Activated CD4-positive, alpha-beta T cell treated with anti-CD3 and anti-CD28 coated beads, Interleukin-2, amount 10 ng/mL, durations not matched to agents 24 days and 14 days (primary cell): ENCODE data around the gene PKD2. TPM values are rescaled to one million over a fixed set of nuclear protein-coding genes. Genes with fewer than 3 reads are reported as not detected.

ENCODE experiments used
- DNase-seq: peaks from one replicate; pipeline ENCODE4 v3.0.0; 2022
- H3K27ac Mint-ChIP-seq: one replicate; pipeline ENCODE4 v1.8.0; 2022; ENCODE audit warnings: mild to moderate bottlenecking, mixed read lengths
- H3K27me3 Mint-ChIP-seq: one replicate; pipeline ENCODE4 v1.8.0; 2022; ENCODE audit warnings: mixed read lengths
- H3K36me3 Mint-ChIP-seq: one replicate; pipeline ENCODE4 v1.8.0; 2022; ENCODE audit warnings: low read depth, mild to moderate bottlenecking, mixed read lengths
- H3K4me1 Mint-ChIP-seq: one replicate; pipeline ENCODE4 v1.8.0; 2021; ENCODE audit warnings: mixed read lengths
- H3K4me3 Mint-ChIP-seq: one replicate; pipeline ENCODE4 v1.8.0; 2022; ENCODE audit warnings: mild to moderate bottlenecking, moderate library complexity, mixed read lengths
- H3K9me3 Mint-ChIP-seq: one replicate; pipeline ENCODE4 v1.8.0; 2021; ENCODE audit warnings: mixed read lengths
- intact Hi-C: fragments of 100-400 bp; cut with micrococcal nuclease; formaldehyde crosslinking; loops from one replicate; pipeline ENCODE4 v1.15.1; 2023
- total RNA-seq: library from RNA; stranded (reverse); gene quantifications from 2 replicates; pipeline ENCODE4 v1.2.3, GENCODE V29; 2022

Gene PKD2
- total RNA-seq, 1 donor from 2014 or later: 12.3 TPM

DNA sequence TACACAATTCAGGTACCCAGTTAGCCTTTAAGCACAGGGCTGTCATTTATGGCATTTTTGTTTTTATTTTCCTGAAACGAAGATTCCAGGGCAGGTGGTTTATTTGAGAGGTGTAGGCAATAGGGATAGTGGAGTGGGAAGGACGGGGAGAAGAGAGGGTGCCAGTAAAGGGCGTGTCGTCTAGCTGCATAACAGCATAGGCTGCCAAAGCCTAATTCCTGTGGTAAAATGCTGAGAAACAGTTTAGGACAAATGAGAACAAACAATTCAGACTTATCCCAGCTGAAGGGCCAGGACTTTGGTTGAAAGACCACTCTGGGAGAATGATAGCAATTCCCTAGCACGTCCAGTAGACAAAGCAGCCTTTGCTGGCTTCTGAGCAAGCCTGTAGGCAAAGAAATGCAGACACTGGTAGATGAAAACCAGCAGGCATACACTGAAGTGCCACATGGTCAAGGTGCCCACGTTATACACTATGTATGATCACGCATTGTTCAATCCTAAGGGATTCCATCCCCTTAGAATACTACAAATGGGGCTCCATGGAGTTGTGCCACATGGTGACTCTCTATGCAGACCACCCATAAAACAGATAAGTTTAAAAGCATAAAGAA, 70.6 kb downstream of the PKD2 start:
- peaks cover 23% of the 10 kb centered on the region for H3K36me3 Mint-ChIP-seq
- H3K4me1 Mint-ChIP-seq: no peaks in the 10 kb centered on the region
- H3K4me3 Mint-ChIP-seq: no peak overlapping the region
- H3K27me3 Mint-ChIP-seq: no peaks in the 10 kb centered on the region
- no peak for DNase-seq
- intact Hi-C loops: no loop called here
- H3K9me3 Mint-ChIP-seq: no peaks in the 10 kb centered on the region
- H3K27ac Mint-ChIP-seq: no peak overlapping the region

DNA sequence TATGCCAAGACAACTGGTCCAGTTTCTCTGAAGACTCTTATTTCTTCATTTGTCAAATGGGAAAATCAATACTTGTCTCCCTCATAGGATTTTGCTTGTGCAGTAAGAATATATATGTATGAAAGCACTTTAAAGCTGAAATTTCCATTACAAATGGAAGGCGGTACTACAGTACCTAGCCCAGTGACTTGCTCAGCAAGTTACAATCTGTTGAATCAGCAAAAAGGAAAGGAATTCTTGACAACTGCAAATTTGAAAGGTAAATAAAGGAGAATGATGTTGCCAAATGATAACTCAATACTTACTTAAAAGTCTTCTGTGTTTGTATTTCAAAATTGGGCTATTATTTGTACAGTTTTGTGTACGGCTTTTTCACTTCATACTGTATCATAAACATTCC, 71.1 kb downstream of the PKD2 start:
- DNase-seq: no peak
- no peaks in the 10 kb centered on the region for H3K4me1 Mint-ChIP-seq
- H3K4me3 Mint-ChIP-seq: no peak overlapping the region
- H3K27ac Mint-ChIP-seq: no peak overlapping the region
- H3K9me3 Mint-ChIP-seq: no peaks in the 10 kb centered on the region
- intact Hi-C loops: no loop called here
- H3K27me3 Mint-ChIP-seq: no peaks in the 10 kb centered on the region
- peaks cover 21% of the 10 kb centered on the region for H3K36me3 Mint-ChIP-seq

DNA sequence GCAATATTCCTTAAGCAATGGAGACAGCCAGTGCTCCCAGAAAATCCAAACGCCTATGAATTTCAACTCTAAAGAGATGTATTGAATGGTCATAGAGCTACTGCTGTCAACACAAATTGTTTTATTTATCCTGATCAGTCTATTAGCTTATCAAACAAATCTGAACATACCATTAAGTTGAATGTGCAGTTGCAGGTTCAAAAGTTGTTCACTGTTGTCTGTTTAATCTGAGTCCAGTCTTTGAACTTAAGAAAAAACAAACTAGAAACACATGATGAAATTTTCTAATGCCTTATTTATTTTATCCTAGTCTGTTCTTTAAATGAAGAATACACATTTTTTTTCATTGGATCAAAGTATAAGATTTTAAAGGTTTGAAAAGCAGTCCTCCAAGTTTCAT, 73.2 kb downstream of the PKD2 start:
- intact Hi-C loops: no loop called here
- H3K4me3 Mint-ChIP-seq: no peak overlapping the region

DNA sequence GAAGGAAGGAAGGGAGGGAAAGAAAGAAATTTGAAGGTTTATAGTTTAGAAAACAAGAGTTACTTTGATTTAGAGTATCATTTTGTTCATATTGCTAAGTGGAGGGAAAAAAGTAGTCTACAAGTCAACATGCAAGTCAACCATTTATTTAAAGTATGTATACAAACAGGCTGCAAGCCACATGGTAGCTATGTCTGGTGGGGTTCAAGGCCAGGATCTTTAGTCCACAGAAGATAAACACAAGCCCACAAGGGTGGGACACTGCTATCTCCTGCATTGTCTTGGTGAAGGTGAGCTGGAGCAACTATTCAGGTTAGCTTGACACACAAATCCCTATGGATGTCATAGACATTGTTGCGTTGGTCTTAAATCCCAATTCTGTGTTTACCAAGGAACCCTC, 79.6 kb downstream of the PKD2 start:
- Mint-ChIP-seq H3K27me3 (peaks cover 2% of the 10 kb centered on the region), H3K4me1 (no peaks in the 10 kb centered on the region), H3K27ac (no peak overlapping the region), H3K9me3 (no peaks in the 10 kb centered on the region), H3K36me3 (no peaks in the 10 kb centered on the region), H3K4me3 (no peak overlapping the region)
- no peak for DNase-seq
- intact Hi-C loops: no loop called here

More for the DNA sequence above, 73.2 kb downstream of the PKD2 start:
- no peaks in the 10 kb centered on the region for H3K9me3 Mint-ChIP-seq
- H3K27me3 Mint-ChIP-seq: no peaks in the 10 kb centered on the region
- H3K4me1 Mint-ChIP-seq: no peaks in the 10 kb centered on the region
- no peak overlapping the region for H3K27ac Mint-ChIP-seq
- DNase-seq: no peak
- H3K36me3 Mint-ChIP-seq: peaks cover 8% of the 10 kb centered on the region

DNA sequence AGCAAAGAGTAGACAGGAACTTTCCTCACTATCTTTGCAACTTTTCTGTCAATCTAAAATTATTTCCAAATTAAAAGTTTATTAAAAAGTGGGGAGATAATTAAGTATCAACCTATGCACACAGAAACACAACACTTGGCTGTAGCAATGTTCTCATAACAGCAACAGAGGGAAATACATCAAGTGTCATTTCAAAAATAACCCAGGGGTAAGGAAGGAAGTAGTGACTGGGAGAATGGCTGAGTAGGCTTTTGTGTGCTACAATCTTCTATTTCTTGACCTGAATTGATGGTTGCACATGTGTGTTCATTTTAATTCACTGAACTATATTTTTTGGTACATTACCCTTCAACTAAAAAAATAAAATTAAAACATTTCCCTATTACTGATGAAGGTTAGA, 83.5 kb downstream of the PKD2 start:
- intact Hi-C loops: no loop called here

DNA sequence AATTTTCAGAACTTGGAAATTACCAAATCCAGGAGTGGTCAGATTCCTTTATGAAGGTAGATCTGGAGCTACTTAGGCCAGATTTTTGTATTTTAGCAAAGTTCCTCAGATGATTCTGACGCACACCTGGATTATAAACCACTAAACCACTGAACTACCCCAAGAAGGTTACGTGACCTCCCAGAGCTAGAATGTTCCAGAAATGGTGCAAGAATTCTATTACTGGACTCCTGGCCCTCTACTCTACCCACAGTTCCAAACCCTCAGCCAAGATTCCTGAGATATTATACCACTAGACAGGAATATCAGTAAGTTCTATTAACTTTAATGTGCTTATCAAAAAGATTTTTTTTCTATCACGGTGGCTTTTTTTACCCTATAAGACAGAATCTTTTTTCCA, 83.9 kb downstream of the PKD2 start:
- H3K27me3 Mint-ChIP-seq: peaks cover 8% of the 10 kb centered on the region
- DNase-seq: no peak
- intact Hi-C loops: no loop called here
- no peak overlapping the region for H3K27ac Mint-ChIP-seq
- no peak overlapping the region for H3K4me3 Mint-ChIP-seq
- no peaks in the 10 kb centered on the region for H3K4me1 Mint-ChIP-seq
- H3K9me3 Mint-ChIP-seq: no peaks in the 10 kb centered on the region
- H3K36me3 Mint-ChIP-seq: no peaks in the 10 kb centered on the region

More for the DNA sequence above, 83.5 kb downstream of the PKD2 start:
- Mint-ChIP-seq H3K4me3 (no peak overlapping the region), H3K36me3 (no peaks in the 10 kb centered on the region), H3K27ac (no peak overlapping the region), H3K27me3 (peaks cover 7% of the 10 kb centered on the region), H3K9me3 (no peaks in the 10 kb centered on the region), H3K4me1 (no peaks in the 10 kb centered on the region)
- no peak for DNase-seq

DNA sequence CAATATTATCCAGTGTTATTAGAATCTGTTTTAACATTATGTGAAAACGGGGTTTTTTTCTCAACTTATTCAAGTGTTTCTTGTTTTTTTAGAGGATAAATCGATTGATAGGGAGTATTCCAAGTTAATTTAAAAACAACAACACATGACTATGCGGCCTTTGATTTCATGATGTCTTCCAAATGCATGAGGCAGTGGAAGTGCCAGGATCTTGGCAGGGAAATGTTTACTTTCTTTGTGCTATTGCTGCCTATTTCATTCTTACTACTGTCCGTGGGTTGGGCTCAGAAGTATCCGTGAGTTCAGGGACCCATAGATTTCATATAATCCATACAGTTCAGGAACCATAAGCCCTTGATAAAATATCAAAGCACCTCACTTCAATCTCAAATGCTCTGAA, 86.4 kb downstream of the PKD2 start:
- no peak for DNase-seq
- H3K36me3 Mint-ChIP-seq: no peaks in the 10 kb centered on the region
- intact Hi-C loops: no loop called here
- H3K27ac Mint-ChIP-seq: no peak overlapping the region
- peaks cover 10% of the 10 kb centered on the region for H3K27me3 Mint-ChIP-seq
- H3K9me3 Mint-ChIP-seq: no peaks in the 10 kb centered on the region
- H3K4me1 Mint-ChIP-seq: no peaks in the 10 kb centered on the region
- H3K4me3 Mint-ChIP-seq: no peak overlapping the region

DNA sequence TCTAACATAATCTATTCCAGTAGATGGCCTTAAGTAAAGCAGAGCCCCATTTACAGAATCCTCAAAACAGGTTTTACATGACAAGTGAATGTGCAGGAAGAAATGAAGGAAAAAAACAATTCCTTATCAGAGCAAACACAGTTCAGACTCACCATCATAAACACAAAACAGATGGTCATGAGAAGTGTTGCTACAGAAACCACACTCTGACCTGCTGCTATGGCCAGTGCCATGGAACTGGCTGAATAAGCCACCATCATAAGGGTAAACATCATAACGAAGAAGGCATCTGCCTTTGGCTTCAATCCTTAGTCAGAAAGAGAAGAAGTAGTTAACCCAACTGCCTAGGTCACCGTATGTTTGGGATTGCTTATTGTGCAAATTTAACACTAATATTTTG, 89.9 kb downstream of the PKD2 start:
- Mint-ChIP-seq H3K9me3 (no peaks in the 10 kb centered on the region), H3K27me3 (peaks cover 13% of the 10 kb centered on the region), H3K36me3 (no peaks in the 10 kb centered on the region), H3K4me1 (no peaks in the 10 kb centered on the region), H3K4me3 (no peak overlapping the region), H3K27ac (no peak overlapping the region)
- DNase-seq: no peak
- intact Hi-C loops: no loop called here

DNA sequence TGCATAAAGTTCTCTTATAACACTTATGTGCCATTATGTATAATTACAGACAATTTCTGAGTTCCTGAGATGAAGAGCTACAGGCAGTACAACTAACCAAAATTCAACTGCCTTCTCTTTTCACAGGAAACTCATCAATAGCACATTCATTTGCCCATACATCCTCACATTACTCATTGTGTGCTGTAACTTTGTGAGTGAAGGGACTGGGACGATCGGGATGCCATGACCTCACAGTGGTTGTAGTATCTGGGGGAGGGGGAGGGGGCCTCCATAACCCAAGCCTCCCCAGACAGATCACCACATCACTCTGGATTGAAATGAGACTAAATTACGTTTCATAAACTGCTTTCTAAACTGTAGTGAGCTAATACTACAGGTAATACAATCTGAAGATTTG, 90.3 kb downstream of the PKD2 start:
- Mint-ChIP-seq H3K4me3 (no peak overlapping the region), H3K9me3 (no peaks in the 10 kb centered on the region), H3K36me3 (no peaks in the 10 kb centered on the region), H3K27ac (no peak overlapping the region), H3K27me3 (peaks cover 12% of the 10 kb centered on the region), H3K4me1 (no peaks in the 10 kb centered on the region)
- intact Hi-C loops: no loop called here
- DNase-seq: no peak

DNA sequence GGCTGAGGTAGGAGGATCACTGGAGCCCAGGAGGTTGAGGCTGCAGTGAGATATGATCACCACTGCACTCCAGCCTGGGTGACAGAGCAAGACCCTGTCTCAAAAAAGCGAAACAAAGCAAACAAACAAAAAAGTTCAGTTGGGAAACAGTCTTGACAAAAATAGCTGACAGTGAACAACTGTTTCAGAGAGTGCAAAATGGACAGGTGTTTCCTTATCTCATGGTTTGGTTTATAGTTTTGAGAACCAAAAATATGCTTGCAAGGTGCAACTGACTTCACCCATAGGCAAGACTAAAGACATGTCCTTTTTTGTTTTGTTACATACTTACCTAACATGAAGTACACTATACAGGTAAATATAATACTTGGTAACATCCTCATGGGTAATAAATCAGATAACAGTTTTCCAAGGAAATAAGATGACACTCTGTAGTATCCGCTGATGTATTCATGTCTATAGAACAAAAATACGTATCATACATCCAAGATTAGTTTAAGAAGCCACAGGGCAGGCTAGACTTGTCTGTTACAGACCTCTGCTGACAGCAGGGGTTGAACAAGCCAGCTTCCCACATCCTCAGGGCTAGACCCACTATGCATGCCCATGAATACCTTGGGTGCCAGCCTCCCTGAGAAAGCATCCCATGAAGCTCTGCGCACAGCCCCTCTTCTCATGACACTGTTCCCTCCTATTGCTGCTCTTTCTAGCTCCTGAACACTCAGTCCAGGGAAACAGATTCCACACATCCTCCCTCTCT, 91.7 kb downstream of the PKD2 start:
- Mint-ChIP-seq H3K9me3 (no peaks in the 10 kb centered on the region), H3K4me1 (no peaks in the 10 kb centered on the region), H3K4me3 (no peak overlapping the region), H3K27ac (no peak overlapping the region), H3K36me3 (no peaks in the 10 kb centered on the region), H3K27me3 (peaks cover 12% of the 10 kb centered on the region)
- intact Hi-C loops: no loop called here
- no peak for DNase-seq

DNA sequence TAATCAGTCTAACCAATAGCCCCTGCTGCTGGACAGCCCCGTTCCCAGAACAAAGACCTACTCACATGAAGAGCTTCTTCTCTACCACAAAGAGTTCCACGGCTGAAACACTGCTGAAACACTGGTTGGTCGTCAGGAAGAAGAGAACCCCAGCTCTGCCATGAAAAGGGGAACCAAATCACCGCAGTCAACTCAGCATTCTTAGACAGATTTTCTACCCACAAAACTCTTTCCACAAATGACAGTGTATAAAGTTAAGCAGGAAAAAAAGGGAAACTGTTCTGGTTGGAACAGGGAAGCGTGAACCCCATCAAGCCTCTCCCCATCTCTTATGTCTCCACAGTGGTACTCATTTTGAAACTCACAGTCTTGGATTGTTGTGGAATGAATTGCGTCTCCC, 93.7 kb downstream of the PKD2 start:
- H3K27me3 Mint-ChIP-seq: peaks cover 7% of the 10 kb centered on the region
- H3K4me3 Mint-ChIP-seq: no peak overlapping the region
- no peak for DNase-seq
- H3K4me1 Mint-ChIP-seq: no peaks in the 10 kb centered on the region
- H3K36me3 Mint-ChIP-seq: no peaks in the 10 kb centered on the region
- intact Hi-C loops: no loop called here
- H3K27ac Mint-ChIP-seq: no peak overlapping the region
- H3K9me3 Mint-ChIP-seq: no peaks in the 10 kb centered on the region

DNA sequence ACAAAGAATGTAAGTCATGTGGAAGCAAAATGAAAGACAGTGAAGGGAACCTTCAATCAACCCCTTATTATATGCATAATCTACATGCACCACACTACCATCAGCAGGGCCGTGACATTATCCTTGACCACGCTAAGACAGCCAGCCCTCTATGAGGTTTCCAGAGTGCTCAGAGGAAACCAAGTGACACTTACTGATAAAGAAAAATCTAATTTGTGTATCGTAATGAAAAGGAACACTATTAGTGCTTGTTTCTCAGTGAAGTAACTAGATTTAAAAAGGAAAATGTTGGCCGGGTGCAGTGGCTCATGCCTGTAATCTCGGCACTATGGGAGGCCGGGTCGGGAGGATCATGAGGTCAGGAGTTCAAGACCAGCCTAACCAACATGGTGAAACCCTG, 94.6 kb downstream of the PKD2 start:
- Mint-ChIP-seq H3K36me3 (no peaks in the 10 kb centered on the region), H3K4me3 (no peak overlapping the region), H3K4me1 (peaks cover 2% of the 10 kb centered on the region), H3K27me3 (peaks cover 7% of the 10 kb centered on the region), H3K9me3 (no peaks in the 10 kb centered on the region), H3K27ac (no peak overlapping the region)
- intact Hi-C loops: no loop called here
- DNase-seq: no peak

DNA sequence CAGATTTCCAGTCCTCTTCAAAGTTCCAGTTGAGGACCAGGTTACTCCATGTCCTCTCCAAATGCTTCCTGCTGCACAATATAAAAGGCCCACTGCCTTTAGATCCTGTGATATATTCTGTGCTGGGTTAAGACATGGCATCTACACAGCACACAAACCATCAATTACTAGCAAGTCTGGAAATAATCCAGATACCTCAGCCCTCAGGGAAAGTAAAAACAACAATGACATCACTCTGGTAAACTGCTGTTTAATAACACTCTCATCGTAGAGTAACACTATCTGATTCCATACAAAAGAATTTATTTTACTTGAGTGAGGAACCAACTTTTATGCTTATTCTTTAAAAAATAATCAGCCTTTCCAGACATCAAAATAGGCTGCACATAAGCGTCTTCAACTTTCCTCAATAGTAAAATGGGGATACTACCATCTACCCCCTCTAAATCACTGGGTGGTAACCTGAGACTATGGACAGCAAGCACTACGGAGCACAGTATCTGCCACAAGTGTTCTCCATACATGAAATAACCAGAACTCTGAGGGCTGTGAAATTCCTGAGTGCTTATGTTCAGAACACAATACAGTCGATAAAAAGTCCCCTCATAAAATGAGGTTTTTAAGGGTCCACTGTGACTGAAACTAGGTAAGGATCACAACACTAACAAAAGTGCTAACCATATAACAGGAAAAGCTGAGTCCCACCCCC, 97.6 kb downstream of the PKD2 start:
- no peaks in the 10 kb centered on the region for H3K36me3 Mint-ChIP-seq
- H3K27ac Mint-ChIP-seq: no peak overlapping the region
- H3K27me3 Mint-ChIP-seq: peaks cover 5% of the 10 kb centered on the region
- intact Hi-C loops: no loop called here
- DNase-seq: no peak
- peaks cover 2% of the 10 kb centered on the region for H3K4me1 Mint-ChIP-seq
- H3K4me3 Mint-ChIP-seq: no peak overlapping the region
- H3K9me3 Mint-ChIP-seq: no peaks in the 10 kb centered on the region

DNA sequence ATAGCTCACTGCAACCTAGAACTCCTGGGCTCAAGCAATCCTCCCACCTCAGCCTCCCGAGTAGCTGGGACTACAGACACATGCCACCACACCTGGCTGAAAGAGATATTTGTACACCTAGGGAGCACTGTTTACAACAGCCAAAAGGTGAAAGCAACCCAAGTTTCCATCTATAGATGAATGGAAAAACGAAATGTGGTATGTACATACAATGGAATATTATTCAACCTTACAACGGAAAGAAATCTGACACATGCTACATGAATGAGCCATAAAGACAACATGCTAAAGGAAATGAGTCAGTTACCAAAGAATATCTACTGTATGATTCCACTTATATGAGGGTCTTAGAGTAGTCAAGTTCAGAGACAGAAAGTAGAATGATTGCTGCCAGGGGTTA, 98.8 kb downstream of the PKD2 start:
- no peak overlapping the region for H3K27ac Mint-ChIP-seq
- no peaks in the 10 kb centered on the region for H3K9me3 Mint-ChIP-seq
- no peak for DNase-seq
- intact Hi-C loops: no loop called here
- peaks cover 5% of the 10 kb centered on the region for H3K27me3 Mint-ChIP-seq
- H3K36me3 Mint-ChIP-seq: no peaks in the 10 kb centered on the region
- H3K4me3 Mint-ChIP-seq: no peak overlapping the region
- peaks cover 2% of the 10 kb centered on the region for H3K4me1 Mint-ChIP-seq
